SK-N-MC (cell line): ENCODE data around the gene CARTPT.
A peak's percentile ranks its signal among the peaks of the same experiment; 100 is the strongest.

Experiments
- DNase-seq: peaks from one replicate; pipeline ENCODE4 v3.0.0-alpha.2; 2011; ENCODE audit warnings: low read depth, low spot score
- H3K27ac ChIP-seq: fragments of 200-600 bp; sonication (generic); 2 replicates; pipeline ENCODE4 v1.5.1; 2016; ENCODE audit warnings: mixed run types
- H3K36me3 ChIP-seq: fragments of 200-600 bp; sonication (generic); 2 replicates; pipeline ENCODE4 v1.6.1; 2017; ENCODE audit warnings: antibody characterized with exemption, low read length, mixed read lengths; ENCODE audit not compliant: insufficient read depth
- H3K4me3 ChIP-seq: fragments of 200-600 bp; sonication (generic); 2 replicates; pipeline ENCODE4 v1.5.1; 2016
- H3K9ac ChIP-seq: fragments of 200-600 bp; sonication (generic); 2 replicates; pipeline ENCODE4 v1.8.0; 2017; ENCODE audit warnings: mixed run types, mixed read lengths; ENCODE audit not compliant: insufficient read length
- H3K9me3 ChIP-seq: fragments of 200-600 bp; sonication (generic); 2 replicates; pipeline ENCODE4 v1.6.1; 2017; ENCODE audit warnings: low read depth, mild to moderate bottlenecking, antibody characterized with exemption, low read length, moderate library complexity, mixed read lengths
- EZH2 ChIP-seq: fragments of 200-600 bp; sonication (generic); IDR thresholded peaks from one replicate; pipeline ENCODE4 v1.6.1; 2017; ENCODE audit warnings: antibody characterized with exemption
- FOXP2 ChIP-seq: optimal IDR thresholded peaks from 2 replicates; pipeline ENCODE3; 2011; ENCODE audit warnings: mild to moderate bottlenecking, moderate library complexity; ENCODE audit not compliant: insufficient read depth; ENCODE audit errors: extremely low read length, control extremely low read depth
- POLR2AphosphoS5 ChIP-seq: IDR thresholded peaks from 2 replicates; pipeline ENCODE4 v1.6.1; 2012; ENCODE audit warnings: mild to moderate bottlenecking, low read depth, low read length, borderline replicate concordance

The CARTPT gene

DNA sequence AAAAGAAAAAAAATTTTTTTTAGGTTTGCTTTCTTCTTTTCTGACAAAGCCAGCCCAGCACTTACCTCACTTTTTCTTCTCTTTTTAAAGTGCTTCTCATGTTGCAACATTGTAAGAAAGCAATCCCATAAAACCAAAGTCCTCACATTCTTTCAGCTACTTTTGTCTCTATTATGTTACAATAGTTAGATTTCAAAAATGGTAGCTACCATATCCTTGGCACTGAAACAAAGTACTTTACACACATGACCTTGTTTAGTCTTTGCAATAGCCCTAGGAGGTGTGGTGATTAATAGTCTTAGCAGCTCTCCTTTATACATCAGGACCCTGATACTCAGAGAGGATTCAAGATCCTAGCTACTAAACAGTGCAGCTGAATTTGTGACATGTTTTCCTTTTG is 23.5 kb upstream of the CARTPT start:
- TF ChIP-seq FOXP2 (no peak), EZH2 (no peak), POLR2AphosphoS5 (no peak)
- H3K27ac ChIP-seq: peak overlapping the region; percentile 95
- DNase-seq: no peak
- H3K9ac ChIP-seq: peak overlapping the region; percentile 1
- H3K9me3 ChIP-seq: no peaks in the 10 kb centered on the region
- no peaks in the 10 kb centered on the region for H3K36me3 ChIP-seq
- peak overlapping the region; percentile 9; the same call in 1 of the 2 replicates for H3K4me3 ChIP-seq

DNA sequence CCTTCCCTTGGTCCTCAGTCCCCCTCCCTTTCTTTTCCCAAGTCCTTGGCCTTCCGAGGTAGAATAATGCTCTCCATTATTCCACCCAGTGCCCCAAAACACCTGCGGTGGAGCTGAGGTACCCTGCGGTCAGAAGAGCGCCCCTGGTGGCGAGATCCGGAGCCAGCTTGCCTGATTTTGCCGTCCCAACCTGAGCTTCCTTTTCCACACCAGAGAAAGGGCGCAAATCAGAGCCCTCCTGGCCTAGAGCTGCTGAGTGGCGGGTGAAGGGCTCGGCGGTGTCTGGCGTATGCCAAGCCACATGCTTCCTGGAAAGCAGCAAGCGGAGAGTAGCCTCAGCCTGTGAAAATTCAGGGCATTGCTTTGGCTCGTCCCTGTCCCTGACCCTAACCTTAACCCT is 21.1 kb upstream of the CARTPT start:
- Histone ChIP-seq H3K4me3 (no peak overlapping the region), H3K27ac (no peak overlapping the region), H3K9ac (no peak overlapping the region), H3K9me3 (no peaks in the 10 kb centered on the region), H3K36me3 (no peaks in the 10 kb centered on the region)
- no peak for DNase-seq
- no peak for TF ChIP-seq FOXP2
- TF ChIP-seq POLR2AphosphoS5: no peak
- no peak for TF ChIP-seq EZH2

DNA sequence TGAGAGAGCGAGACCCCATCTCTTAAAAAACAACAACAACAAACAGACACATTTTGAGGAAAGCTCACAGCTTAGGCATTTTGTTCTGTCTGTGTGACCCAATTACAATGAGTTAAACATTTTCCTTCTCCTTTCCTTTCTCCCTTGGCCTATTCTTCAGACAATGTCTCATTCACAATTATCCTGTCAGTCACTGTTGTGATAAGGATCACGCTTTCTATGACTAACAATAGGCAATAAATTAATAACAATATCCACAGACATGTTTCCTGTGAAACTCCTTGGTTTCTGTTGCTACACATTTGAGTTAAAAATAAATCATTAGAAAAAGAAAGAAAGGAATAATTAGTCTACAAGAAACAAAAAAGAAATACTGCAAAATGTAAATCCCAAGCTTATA is 19.8 kb upstream of the CARTPT start:
- no peak overlapping the region for H3K27ac ChIP-seq
- no peaks in the 10 kb centered on the region for H3K36me3 ChIP-seq
- no peak for DNase-seq
- H3K4me3 ChIP-seq: no peak overlapping the region
- no peak for TF ChIP-seq POLR2AphosphoS5
- TF ChIP-seq FOXP2: no peak
- TF ChIP-seq EZH2: no peak
- no peaks in the 10 kb centered on the region for H3K9me3 ChIP-seq
- H3K9ac ChIP-seq: no peak overlapping the region

DNA sequence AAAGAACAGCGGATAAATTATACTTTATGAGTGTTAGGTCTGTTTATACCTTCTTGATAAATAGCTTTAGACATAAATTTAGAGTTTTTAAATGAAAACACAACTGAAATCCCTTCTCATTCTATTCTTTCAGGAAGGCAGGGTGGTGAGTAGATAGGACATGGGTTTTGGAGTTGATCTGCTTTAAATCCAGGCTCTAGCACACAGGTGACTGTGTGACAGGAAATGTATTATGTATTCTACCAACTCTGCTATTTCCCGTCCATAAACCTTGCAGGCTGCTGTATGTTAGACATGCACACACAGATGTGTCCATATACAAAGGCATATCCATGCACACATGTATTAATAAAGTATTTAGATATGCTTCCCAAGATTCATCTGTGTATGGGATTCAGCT is 19.3 kb upstream of the CARTPT start:
- no peak overlapping the region for H3K9ac ChIP-seq
- TF ChIP-seq POLR2AphosphoS5: no peak
- no peak for DNase-seq
- no peaks in the 10 kb centered on the region for H3K9me3 ChIP-seq
- no peaks in the 10 kb centered on the region for H3K36me3 ChIP-seq
- no peak overlapping the region for H3K4me3 ChIP-seq
- H3K27ac ChIP-seq: no peak overlapping the region

DNA sequence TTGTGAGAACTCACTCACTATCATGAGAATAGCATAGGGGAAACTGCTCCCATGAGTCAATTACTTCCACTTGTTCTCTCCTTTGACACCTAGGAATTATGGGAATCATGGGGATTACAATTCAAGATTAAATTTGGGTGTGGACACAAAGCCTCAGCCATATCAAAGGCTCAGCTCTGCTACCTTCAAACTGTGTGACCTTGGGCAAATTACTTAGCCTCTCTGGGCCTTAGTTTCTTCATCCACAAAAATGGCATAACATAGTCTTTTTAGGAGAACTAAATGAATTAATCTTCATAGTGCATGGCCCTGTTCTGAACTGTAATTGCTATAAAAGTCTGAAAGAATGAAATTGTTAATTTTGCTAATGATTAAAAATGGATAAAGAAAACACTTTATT is 18.3 kb upstream of the CARTPT start:
- no peaks in the 10 kb centered on the region for H3K9me3 ChIP-seq
- no peak for DNase-seq
- no peak overlapping the region for H3K27ac ChIP-seq
- TF ChIP-seq POLR2AphosphoS5 (no peak), FOXP2 (no peak), EZH2 (no peak)
- no peak overlapping the region for H3K4me3 ChIP-seq
- no peaks in the 10 kb centered on the region for H3K36me3 ChIP-seq
- no peak overlapping the region for H3K9ac ChIP-seq

DNA sequence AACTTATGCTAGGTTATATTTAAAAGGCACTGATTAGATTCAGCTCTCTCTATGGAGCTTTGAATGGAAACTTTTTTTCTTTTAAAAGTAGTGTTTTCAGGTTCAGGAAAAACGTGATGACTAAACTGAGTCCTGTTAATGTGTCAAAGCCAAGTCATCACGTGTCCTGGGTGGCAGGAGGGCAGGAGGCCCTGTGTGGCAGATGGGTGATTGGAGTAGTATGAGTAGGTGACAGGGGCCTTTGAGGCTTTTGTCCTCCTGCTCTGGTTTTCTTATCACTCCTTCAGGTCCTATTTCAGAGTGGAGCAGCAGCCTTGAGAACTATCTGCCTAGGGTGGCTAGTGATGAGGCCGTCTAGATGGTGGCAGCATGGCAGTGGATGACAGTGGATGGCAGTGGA is 17.7 kb upstream of the CARTPT start:
- no peak overlapping the region for H3K27ac ChIP-seq
- no peak overlapping the region for H3K4me3 ChIP-seq
- no peak for DNase-seq
- TF ChIP-seq FOXP2 (no peak), EZH2 (no peak), POLR2AphosphoS5 (no peak)
- H3K9ac ChIP-seq: no peak overlapping the region
- no peaks in the 10 kb centered on the region for H3K9me3 ChIP-seq
- no peaks in the 10 kb centered on the region for H3K36me3 ChIP-seq

DNA sequence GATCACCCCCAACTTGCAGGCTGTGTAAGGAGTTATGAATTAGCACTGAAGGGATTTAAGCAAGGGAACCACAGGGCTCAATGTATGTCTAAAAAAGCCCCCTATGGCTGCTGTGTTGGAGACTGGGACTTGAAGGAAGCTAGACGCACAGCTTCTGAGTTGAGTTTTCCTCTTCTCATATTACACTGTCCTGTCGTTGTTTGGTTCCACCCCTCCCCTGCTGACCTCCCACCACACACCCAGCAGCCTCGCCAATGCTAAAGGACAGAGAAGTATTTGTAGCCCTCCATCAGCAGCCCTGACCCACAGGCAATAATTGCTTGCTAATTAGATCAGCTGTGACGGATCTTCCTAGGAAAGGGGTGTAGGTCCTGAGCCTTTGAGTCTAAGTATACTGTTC is 15.1 kb upstream of the CARTPT start:
- no peak overlapping the region for H3K4me3 ChIP-seq
- H3K9ac ChIP-seq: no peak overlapping the region
- TF ChIP-seq POLR2AphosphoS5: no peak
- no peak for TF ChIP-seq FOXP2
- no peak for TF ChIP-seq EZH2
- no peak overlapping the region for H3K27ac ChIP-seq
- H3K36me3 ChIP-seq: no peaks in the 10 kb centered on the region
- no peaks in the 10 kb centered on the region for H3K9me3 ChIP-seq
- no peak for DNase-seq

DNA sequence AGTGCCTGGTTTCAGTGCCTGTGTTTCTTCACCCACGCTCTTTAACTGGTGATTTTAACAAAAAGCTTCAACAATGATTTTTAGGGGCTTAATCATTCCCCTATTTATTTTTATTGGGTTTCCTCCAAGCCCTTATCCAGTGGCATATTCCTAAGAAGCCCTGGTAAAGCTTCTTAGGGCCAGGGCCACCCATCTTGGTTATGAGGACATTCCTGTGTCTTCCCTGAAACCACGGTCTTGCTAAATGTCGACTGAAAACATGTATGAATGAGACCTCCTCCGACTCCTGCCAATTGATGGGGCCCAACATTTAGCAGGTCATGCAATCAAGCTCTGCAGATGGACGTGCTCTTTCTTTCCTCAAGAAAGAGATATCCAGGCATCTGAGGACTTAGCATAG is 13.7 kb upstream of the CARTPT start:
- TF ChIP-seq EZH2 (no peak), POLR2AphosphoS5 (no peak)
- H3K36me3 ChIP-seq: no peaks in the 10 kb centered on the region
- no peak overlapping the region for H3K27ac ChIP-seq
- H3K9ac ChIP-seq: no peak overlapping the region
- no peak overlapping the region for H3K4me3 ChIP-seq
- H3K9me3 ChIP-seq: no peaks in the 10 kb centered on the region
- no peak for DNase-seq

DNA sequence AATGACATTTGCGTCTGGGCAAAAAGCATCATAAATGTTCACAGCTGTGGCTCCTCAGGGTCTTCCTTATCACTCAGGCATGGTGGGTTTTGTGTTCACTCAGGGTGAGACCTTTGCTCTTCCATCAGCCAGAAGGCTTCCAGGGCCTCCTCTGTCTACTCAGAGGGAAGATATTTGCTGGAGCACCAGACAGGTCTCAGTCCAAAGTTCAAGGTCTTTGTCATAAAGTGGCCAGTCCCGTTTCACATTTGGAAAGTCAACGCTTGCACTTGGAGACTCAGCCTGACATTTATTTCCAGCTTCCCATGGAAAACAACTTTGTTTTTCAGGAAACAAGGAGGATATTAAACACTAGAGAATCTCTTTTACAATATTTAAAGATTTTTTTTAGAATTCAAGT is 12.2 kb upstream of the CARTPT start:
- Histone ChIP-seq H3K9ac (no peak overlapping the region), H3K36me3 (no peaks in the 10 kb centered on the region), H3K4me3 (no peak overlapping the region), H3K9me3 (no peaks in the 10 kb centered on the region), H3K27ac (no peak overlapping the region)
- no peak for DNase-seq
- TF ChIP-seq FOXP2: no peak
- no peak for TF ChIP-seq EZH2
- no peak for TF ChIP-seq POLR2AphosphoS5
